Esophagus muscularis mucosa (tissue), 4 donors: Measurements from ENCODE around the gene TAF3. TPM values are rescaled to one million over a fixed set of nuclear protein-coding genes. Genes with fewer than 3 reads are reported as not detected.

ENCODE experiments used
- DNase-seq: peaks from one replicate; pipeline ENCODE4 v3.0.0-alpha.2; 2017; ENCODE audit errors: extremely low spot score
- H3K27ac ChIP-seq, 4 donors: fragments of 200-600 bp; sonication (generic); replicated peaks in 1 of 4; 1 replicate in 3 of 4; 2 replicates in 1 of 4; pipeline ENCODE4 v1.5.1; 2016 to 2019; ENCODE audit warnings: mild to moderate bottlenecking in 1 of 4
- H3K27me3 ChIP-seq, 4 donors: fragments of 200-600 bp; sonication (generic); one replicate each; pipeline versions ENCODE4 v1.5.1 to v1.6.0; 2016 to 2019
- H3K36me3 ChIP-seq, 4 donors: fragments of 200-600 bp; sonication (generic); one replicate each; pipeline ENCODE4 v1.5.1; 2016 to 2019
- H3K4me1 ChIP-seq, 4 donors: fragments of 200-600 bp; sonication (generic); one replicate each; pipeline ENCODE4 v1.5.1; 2016 to 2019
- H3K4me3 ChIP-seq, 4 donors: fragments of 200-600 bp; sonication (generic); 1 replicate in 2 of 4; 2 replicates in 2 of 4; pipeline ENCODE4 v1.5.1; 2016 to 2019; ENCODE audit warnings: mild to moderate bottlenecking in 4 of 4, moderate library complexity in 1 of 4
- H3K9me3 ChIP-seq, 4 donors: fragments of 200-600 bp; sonication (generic); 1 replicate in 3 of 4; 2 replicates in 1 of 4; pipeline ENCODE4 v1.5.1; 2016 to 2019
- EP300 ChIP-seq: sonication (generic); formaldehyde crosslinking; IDR thresholded peaks from one replicate; pipeline ENCODE4 v1.6.1; 2017; ENCODE audit warnings: antibody characterized with exemption
- POLR2A ChIP-seq: fragments of 450-650 bp; IDR thresholded peaks from one replicate; pipeline ENCODE4 v1.6.1; 2017; ENCODE audit warnings: antibody characterized with exemption, moderate library complexity, mild to moderate bottlenecking, low read depth
- POLR2AphosphoS5 ChIP-seq, 2 donors: sonication (generic); formaldehyde crosslinking; IDR thresholded peaks; one replicate each; pipeline ENCODE4 v1.6.1; 2017; ENCODE audit warnings: antibody characterized with exemption in 2 of 2
- WGBS: methylation state at CpG from one replicate; pipeline ENCODE4 v1.1.5; 2018; 5-methylcytosine and 5-hydroxymethylcytosine counted together
- intact Hi-C: fragments of 100-400 bp; cut with DNase I; formaldehyde crosslinking; loops from one replicate; pipeline ENCODE4 v1.15.1; 2023
- total RNA-seq, 4 donors: library from RNA; depleted of rRNA; stranded (reverse); fragments of >200 nt; gene quantifications; one replicate each; pipeline versions ENCODE4 v1.1.0 to v1.2.1, GENCODE V29; 2016
- TF ChIP-seq, protein P1 (sequence below), 3 experiments: fragments of 200-600 bp in 2 of 3; fragments of 450-650 bp in 1 of 3; sonication (generic) in 2 of 3; IDR thresholded peaks; one replicate each; pipeline ENCODE4 v1.5.1; 2017 to 2019; ENCODE audit warnings: antibody characterized with exemption in 3 of 3, mild to moderate bottlenecking in 2 of 3, moderate library complexity in 1 of 3

The TAF3 gene
- total RNA-seq, 4 donors from 2014 or later: 8.8 to 11.2 (median 10.7) TPM

DNA sequence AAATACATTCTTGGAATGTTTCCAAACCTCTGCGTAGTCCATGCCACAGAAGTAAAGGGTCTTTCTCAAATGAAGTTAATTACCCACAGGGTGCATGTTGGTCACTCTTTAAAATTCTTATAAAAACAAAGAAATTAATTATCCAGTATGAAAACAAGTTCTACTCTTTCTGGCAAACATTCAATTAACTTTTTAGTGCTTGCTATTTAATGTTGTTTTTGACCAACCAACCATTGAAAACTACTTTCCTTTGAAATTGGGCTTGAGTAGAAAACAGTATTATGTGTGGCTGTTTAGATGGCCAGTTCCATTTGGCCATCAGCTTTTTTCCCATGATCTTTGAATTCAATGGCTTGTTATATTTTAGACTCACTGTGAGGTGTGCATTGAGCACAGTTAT lies 83.0 kb downstream of the TAF3 start:
- no peak overlapping the region for H3K4me3 ChIP-seq

GRCh38 chr10:7902413-7902812 lies 84.1 kb downstream of the TAF3 start:
- no peak for TF ChIP-seq POLR2AphosphoS5 (IDR thresholded peaks at IDR 0.05)
- TF ChIP-seq POLR2A: no peak
- no peak for TF ChIP-seq EP300
- TF ChIP-seq, protein P1, sequence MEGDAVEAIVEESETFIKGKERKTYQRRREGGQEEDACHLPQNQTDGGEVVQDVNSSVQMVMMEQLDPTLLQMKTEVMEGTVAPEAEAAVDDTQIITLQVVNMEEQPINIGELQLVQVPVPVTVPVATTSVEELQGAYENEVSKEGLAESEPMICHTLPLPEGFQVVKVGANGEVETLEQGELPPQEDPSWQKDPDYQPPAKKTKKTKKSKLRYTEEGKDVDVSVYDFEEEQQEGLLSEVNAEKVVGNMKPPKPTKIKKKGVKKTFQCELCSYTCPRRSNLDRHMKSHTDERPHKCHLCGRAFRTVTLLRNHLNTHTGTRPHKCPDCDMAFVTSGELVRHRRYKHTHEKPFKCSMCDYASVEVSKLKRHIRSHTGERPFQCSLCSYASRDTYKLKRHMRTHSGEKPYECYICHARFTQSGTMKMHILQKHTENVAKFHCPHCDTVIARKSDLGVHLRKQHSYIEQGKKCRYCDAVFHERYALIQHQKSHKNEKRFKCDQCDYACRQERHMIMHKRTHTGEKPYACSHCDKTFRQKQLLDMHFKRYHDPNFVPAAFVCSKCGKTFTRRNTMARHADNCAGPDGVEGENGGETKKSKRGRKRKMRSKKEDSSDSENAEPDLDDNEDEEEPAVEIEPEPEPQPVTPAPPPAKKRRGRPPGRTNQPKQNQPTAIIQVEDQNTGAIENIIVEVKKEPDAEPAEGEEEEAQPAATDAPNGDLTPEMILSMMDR (IDR thresholded peaks at IDR 0.05): no peak
- Histone ChIP-seq H3K27ac (no peak overlapping the region), H3K36me3 (no peaks in the 10 kb centered on the region), H3K9me3 (no peaks in the 10 kb centered on the region), H3K4me3 (no peak overlapping the region), H3K4me1 (no peaks in the 10 kb centered on the region), H3K27me3 (no peaks in the 10 kb centered on the region)
- WGBS: 84% methylated on average over 8 of the region's 8 CpGs
- intact Hi-C loops: no loop called here
- DNase-seq: no peak

More for the DNA sequence above, 83.0 kb downstream of the TAF3 start:
- TF ChIP-seq POLR2A (no peak), POLR2AphosphoS5 (IDR thresholded peaks at IDR 0.05) (no peak), EP300 (no peak)
- TF ChIP-seq, protein P1 (IDR thresholded peaks at IDR 0.05): no peak
- Histone ChIP-seq H3K27me3 (no peaks in the 10 kb centered on the region), H3K4me1 (no peaks in the 10 kb centered on the region), H3K9me3 (no peaks in the 10 kb centered on the region), H3K27ac (no peak overlapping the region), H3K36me3 (peaks cover 0 to 7% (median 4%) of the 10 kb centered on the region in 4 donors)
- no peak for DNase-seq
- intact Hi-C loops: no loop called here
- WGBS: 96% methylated on average over 1 of the region's 1 CpG

DNA sequence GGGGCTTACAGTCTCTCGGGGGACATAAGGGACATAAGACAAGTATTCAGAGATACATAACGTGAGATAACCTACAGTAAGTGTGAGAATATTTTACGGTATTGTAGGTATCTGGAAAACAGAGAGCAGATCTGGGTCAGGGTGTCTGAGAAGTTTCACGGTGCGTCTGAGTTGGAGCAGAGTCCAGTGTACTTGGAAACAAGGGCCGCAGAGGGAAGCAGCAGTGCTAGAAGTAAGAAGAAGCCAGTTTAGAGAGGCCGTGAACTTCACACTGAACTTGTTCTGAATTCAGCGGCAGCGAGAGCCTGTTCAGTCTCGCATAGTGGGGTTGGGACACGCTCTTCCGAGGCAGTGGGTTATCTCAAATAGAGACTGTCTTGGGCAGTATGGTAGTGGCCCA lies 85.5 kb downstream of the TAF3 start:
- no peaks in the 10 kb centered on the region for H3K36me3 ChIP-seq
- intact Hi-C loops: no loop called here
- no peaks in the 10 kb centered on the region for H3K9me3 ChIP-seq
- H3K27ac ChIP-seq: no peak overlapping the region
- H3K4me3 ChIP-seq: no peak overlapping the region
- no peak for DNase-seq
- H3K4me1 ChIP-seq: no peaks in the 10 kb centered on the region
- WGBS: 97% methylated on average over 12 of the region's 12 CpGs
- TF ChIP-seq, protein P1 (IDR thresholded peaks at IDR 0.05): no peak
- no peak for TF ChIP-seq POLR2AphosphoS5 (IDR thresholded peaks at IDR 0.05)
- no peak for TF ChIP-seq EP300
- no peak for TF ChIP-seq POLR2A
- H3K27me3 ChIP-seq: no peaks in the 10 kb centered on the region

DNA sequence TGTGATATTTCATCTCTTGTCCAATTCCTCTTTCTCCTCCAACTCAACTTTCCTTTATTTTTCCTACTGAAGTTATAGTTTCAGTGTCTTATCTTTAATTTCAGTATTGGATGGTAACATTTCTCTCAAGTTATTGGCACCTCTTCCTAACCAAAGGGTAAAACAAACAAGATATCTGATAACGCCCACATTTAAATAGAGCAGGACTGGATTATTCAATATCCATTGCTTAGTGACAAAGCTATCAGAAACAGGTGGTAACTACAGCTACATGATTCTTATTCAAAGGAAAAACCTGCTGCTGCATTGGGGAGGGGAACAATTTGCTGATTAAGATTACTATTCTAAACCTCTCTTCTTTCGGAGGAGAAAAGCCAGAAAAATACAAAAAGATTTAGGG lies 87.8 kb downstream of the TAF3 start:
- Histone ChIP-seq H3K27me3 (no peaks in the 10 kb centered on the region), H3K27ac (no peak overlapping the region), H3K36me3 (no peaks in the 10 kb centered on the region), H3K9me3 (no peaks in the 10 kb centered on the region), H3K4me1 (no peaks in the 10 kb centered on the region), H3K4me3 (no peak overlapping the region)
- 96% methylated on average over 2 of the region's 2 CpGs for WGBS
- no peak for TF ChIP-seq POLR2AphosphoS5 (IDR thresholded peaks at IDR 0.05)
- TF ChIP-seq POLR2A: no peak
- TF ChIP-seq EP300: no peak
- TF ChIP-seq, protein P1 (IDR thresholded peaks at IDR 0.05): no peak
- no peak for DNase-seq
- intact Hi-C loops: no loop called here

DNA sequence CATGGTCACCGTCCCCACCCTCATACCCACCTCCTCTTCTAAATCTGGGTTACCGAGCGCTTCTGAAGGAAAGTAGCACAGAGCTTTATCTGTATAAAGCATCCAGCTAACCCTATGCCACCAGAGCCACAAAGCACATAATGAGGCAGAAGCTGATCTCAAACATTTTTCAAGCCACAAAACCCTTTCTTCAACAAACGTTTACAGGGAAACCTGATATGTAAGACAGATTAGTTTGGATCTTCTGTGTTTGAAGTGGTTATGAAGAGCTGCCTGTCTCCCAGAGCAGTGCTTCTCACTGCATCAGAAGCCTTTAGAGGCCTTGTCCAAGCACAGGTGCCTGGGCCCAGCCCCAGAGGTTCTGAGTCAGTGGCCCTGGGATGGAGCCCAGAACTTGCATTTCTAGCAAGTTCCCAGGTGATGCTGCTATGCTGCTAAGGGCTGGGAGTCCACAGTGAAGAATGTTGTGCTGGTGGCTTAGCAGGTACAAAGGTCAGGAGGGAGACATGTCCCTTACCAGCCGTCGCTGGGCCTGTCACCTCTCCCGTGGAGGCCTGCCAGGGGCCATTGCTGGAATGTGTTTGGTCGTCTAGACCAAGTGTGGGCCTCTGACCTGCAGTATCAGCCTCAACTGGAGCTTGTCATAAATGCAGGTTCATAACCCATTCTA lies 90.4 kb downstream of the TAF3 start:
- 88% methylated on average over 4 of the region's 8 CpGs for WGBS
- intact Hi-C loops: no loop called here

More for the DNA sequence above, 90.4 kb downstream of the TAF3 start:
- no peak for DNase-seq
- no peaks in the 10 kb centered on the region for H3K36me3 ChIP-seq
- H3K4me3 ChIP-seq: no peak overlapping the region
- TF ChIP-seq EP300 (no peak), POLR2AphosphoS5 (IDR thresholded peaks at IDR 0.05) (no peak), POLR2A (no peak)
- TF ChIP-seq, protein P1 (IDR thresholded peaks at IDR 0.05): no peak
- no peaks in the 10 kb centered on the region for H3K9me3 ChIP-seq
- H3K27me3 ChIP-seq: no peaks in the 10 kb centered on the region
- peaks cover 0 to 9% (median 6%) of the 10 kb centered on the region in 4 donors for H3K4me1 ChIP-seq
- no peak overlapping the region for H3K27ac ChIP-seq
